Measurements from ENCODE around the gene DBNL.
A peak's percentile ranks its signal among the peaks of the same experiment; 100 is the strongest.

The DBNL gene

DNA sequence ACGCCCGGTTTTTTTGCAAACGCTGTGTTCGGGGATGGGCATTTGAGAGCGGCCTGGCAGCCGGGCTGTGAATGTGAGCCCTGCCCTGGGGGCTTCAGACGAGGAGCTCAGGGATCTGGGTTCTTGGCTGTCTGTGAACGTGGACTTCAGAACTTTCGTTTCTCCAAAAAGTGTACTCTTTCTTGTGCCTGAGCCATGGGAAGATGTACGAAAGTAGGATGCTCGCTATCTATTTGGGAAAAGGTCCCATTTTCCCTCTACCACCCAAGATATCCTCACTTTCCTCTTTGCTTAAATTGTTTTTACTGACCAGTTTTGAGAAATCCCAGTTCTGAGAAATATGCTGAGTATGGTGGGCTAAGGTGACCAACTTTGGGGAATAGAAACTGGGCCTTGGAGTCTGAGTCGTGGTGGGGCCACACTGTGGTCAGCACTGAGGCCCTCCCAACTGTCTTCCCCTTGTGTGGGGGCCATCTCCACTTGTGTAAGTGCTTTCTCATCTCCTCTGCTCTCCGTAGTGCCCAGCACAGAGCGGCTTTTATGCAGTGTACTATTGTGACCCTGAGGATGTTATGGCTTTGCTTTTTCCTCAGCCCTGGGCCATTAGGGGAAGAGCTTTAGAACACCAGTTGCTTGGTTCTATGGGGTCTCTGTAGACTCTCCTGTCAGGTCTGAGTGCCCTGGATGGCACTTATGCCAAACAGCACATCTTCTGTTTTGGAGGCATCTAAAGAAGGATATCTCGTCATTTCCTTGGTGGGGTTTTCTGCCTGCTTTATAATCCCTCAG is 918 bp downstream of the DBNL start:
- DNase-seq, result peak; percentile 62

DNA sequence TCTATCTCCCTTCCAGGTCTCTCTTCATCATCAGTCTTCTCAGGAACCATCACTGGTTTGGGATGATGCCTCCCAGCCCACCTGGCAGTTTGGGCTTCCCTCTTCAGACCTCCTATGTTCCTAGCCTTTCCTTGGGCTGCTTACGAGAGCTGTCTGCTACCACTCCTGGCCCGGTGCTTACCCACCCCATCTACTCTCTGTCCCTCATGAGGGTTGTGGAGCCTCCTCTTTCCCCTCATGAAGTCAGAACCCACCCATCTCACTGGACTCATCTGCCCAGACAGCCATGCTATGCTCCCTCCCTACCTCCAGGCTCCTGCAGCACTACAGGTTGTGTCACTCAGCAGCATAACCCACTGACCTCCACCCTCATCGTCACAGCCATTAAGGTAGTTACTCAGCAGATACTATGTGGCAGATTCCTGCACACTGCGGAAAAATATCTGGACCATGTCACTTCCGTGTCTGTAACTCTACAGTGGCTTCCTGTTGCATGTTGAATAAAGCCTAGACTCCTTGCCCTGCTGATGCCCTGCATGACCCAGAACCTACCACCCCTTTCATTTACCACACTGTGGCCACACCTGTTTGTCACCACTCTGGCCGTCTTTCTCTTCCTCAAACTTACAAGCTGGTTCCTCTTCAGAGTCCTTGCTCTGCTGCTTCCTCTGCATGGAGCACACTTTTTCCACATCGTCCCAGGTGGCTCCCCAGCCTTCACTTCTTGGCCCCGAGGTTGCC is 2.0 kb downstream of the DBNL start:
- DNase-seq, result peak; percentile 72

DNA sequence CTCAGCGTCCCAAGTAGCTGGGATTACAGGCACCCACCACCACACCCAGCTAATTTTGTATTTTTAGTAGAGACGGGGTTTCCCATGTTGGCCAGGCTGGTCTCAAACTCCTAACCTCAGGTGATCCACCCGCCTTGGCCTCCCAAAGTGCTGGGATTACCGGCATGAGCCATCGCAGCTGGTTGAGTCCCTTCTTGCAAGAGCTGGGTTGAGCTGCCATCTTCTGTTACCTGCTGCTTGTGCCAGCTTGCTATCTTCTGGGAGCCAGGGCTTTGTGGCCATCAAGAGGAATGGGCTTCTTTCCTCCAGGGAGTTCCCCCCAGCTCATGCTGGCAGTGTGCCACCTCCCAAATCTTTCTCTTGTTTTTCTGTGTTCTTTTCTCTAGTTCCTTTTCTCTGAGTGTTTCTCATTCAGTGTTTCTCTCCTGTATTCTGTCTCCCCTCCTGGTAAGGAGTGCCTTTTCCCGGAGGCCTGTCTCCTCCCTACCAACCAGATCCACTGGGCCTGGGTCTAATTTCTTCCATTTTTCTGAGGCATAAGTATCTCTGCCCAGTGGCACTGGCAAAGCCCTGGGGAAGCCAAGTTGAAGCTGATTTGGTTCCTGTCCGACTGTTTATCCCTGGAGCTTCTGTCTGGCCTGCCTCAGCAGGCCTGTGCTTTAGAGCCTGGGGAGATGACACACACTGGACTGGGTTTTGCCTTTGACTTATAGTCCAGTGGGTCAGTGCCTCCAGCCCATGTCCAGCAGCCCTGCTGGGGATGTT is 3.7 kb downstream of the DBNL start:
- DNase-seq, result no peak

DNA sequence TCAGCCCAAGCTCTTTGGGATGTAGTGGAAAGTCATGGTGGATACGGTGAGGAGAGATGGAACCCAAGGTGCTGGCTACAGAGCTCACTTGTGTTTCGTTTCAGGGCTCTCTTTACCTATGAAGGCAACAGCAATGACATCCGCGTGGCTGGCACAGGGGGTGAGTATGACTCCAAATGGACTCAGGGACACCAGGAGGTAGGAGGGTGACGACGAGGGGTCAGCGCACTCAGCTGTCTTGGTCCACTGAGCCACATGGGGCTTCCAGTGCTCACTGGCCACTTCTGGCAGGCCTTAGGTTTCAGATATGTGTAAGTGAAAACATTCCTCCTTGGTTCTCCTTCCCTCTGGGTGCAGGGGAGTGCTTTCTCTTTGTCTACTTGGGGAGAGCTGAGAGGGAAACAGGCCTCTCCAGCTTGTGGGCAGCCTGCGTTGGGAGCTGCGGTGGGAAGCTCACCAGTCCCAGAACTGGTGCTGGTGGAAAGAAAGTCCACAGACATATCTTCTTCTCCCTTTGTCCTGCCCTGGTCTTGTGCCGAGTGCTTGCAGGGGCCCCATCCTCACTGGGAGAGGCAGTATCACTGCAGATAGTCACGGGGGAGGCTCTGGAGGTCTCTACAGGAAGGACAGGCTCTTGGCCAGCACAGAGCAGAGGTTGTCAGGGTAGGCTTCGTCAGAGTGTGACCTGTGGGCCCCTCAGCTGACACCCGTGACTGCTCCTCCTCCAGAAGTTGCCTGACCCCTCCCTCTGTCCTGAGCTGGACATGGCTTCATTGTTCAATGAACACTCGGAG is 5.8 kb downstream of the DBNL start:
- DNase-seq, result no peak

DNA sequence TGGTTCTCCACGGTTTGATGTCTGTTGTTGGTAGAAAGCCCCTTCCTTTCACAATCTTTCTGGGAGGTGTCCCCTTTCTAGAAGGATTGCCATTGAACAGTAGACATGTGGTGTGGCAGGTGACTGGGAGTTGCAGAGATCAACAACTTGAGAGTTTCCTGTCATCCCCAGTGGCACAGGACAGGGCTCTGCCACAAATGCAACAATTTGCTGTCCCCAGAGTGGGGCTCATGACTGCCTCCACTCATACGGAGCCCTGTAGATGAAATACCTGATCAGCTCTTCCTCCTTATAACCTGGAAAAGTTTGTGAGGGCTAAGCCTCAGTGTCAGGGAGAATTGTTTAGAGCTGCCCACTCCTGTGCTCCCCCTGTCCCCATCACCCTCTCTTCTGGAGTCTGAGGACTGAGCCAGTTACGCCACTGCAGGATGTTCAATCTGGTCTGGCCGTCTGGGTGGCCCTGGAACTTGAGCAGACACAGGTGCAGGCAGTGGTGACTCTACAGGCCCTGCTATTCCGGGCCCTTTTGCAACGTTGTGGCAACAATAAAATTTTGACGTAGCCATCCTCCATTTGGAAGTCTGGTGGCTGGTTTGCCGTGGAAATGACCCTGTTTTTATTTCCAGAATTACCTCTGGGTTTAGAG is 6.5 kb downstream of the DBNL start:
- no peak for DNase-seq

DNA sequence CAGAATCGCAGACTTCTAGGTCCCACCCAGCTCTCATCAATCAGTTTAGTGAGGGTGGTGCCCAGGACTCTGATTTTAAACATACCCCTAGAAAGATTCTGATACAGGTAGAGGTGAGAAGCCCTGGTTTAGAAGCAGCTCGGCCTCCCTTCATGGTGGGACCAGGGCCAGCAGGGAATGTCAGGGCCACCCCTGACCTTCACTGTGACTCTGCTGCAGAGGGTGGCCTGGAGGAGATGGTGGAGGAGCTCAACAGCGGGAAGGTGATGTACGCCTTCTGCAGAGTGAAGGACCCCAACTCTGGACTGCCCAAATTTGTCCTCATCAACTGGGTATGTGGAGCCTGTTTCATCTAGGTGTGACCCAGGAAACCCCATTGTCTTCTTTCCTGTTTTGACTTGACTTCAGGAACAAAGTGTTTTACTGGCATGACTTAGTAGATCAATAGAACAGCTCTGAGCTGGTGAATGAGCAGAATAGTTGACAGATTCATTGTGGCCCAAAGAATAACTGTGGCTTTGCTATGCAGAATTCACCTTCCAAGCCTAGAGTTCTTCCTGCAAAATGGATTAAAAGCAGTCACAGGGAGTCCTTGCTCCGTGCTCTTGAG is 7.2 kb downstream of the DBNL start:
- DNase-seq, result no peak

DNA sequence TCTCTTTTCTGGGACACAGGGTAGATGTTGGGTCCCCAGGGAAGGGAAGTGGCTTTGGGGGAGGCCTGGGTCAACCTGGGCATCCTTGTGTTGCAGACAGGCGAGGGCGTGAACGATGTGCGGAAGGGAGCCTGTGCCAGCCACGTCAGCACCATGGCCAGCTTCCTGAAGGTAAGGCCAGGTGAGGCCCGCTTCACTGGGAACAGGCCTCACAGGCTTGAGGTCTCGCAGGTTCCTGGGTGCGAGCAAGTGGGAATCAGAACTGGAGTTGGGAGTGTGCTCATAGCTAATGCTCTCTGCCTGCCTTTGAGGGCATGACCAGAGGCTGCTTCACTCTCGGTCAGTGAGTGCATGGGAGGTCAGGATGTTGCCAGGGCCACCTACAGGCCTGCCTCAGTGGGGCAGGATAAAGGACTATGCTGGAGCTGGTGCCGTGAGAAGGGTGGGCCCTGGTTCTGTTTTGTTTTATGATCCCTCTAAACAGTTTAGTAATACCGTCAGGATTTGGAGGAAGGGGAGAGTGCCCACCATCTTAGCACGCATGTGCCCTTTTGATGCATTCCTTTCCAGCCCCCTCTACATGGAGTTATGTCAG is 8.4 kb downstream of the DBNL start:
- DNase-seq, result no peak

DNA sequence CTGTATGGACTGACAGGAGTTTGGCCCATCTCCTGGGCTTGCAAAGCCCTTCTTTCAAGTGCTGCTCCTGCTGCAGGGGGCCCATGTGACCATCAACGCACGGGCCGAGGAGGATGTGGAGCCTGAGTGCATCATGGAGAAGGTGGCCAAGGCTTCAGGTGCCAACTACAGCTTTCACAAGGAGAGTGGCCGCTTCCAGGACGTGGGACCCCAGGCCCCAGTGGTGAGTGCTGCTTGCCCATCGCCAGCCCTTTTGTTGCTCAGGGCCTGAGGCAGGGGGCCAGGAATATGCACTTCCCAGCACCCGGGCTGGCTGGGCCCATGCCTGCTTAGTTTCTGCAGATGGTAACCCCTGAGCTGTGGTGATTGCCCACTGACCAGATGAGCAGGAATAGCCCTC is 12.2 kb downstream of the DBNL start:
- no peak for DNase-seq

DNA sequence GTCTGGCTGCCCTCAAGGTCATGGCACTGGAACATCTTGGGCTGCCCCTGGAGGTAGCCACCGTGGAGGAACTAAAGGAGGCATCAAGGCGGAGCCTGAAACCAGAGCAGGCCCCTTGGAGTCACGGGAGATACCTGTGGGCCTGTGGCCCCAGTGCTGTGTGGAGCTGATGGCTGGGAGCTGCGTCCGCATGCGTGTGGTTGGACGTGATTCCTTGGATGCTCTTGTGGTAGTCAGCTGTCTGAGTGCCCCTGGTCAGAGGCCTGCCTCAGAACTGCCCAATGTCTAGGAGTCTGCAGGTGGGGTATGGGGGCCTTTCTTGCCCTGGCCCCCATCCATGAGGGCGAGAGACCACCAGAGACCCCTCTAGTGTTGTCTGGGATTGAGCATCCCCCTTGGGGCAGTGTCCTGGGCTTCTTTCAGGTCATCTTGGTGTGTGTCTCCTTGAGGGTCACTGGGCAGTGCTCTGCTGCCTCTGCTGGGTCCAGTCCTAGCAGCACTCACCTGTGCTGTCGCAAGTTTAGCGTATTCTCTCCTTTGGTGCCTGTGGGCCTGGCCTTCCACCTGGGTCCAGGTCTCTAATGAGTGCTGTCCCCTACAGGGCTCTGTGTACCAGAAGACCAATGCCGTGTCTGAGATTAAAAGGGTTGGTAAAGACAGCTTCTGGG is 12.8 kb downstream of the DBNL start:
- DNase-seq, result no peak

DNA sequence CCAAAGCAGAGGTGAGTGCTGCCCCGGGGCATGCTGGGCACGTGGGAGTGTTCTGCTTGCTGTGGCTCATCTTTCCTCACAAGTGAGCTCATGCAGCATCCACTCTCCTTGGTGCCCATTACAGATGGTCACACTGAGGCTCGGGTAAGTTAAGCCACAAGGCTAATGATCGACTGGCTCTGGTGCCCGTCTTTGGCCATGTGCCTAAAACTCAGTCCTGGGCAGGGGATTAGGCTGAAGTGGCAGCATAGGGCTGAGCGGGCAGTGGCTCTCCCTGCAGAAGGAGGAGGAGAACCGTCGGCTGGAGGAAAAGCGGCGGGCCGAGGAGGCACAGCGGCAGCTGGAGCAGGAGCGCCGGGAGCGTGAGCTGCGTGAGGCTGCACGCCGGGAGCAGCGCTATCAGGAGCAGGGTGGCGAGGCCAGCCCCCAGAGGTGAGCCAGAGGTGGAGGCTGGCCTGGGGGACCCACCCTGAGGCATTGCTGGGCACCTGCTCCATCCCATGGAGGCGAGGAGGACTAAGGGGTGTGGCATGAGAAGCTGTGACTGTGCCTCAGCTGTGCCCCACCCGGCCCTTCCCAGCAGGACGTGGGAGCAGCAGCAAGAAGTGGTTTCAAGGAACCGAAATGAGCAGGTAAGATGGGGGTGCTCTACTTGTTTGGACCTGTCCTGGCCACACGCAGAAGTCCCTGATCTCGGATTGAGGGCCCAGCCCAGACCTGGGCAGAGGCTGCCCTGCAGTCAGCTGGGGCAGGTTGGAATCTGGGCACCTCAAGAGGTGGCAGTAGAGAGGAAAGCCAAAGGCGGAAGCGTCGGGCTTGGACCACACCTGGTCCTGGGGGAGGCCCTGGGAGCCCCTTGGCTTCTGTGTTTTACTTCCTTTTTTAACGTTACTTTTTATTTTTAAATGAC is 13.6 kb downstream of the DBNL start:
- no peak for DNase-seq

DNA sequence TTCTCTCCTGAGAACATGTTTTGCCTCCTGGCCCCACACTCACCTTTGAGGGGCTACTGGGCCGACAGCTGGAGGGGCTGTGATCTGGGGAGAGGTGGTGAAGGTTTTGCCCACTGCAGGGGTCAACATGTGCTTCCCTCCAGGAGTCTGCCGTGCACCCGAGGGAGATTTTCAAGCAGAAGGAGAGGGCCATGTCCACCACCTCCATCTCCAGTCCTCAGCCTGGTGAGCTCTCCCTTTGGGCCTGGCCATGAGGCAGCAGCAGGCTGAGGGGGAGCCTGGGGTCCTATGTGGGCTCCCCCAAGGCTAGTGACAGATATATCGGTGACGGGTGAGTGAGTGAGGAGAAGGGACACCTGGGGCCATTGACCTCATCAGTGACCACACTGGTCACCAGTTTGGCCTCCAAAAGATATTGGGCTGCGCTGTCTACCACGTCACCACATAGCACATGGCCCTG is 14.3 kb downstream of the DBNL start:
- DNase-seq, result no peak

DNA sequence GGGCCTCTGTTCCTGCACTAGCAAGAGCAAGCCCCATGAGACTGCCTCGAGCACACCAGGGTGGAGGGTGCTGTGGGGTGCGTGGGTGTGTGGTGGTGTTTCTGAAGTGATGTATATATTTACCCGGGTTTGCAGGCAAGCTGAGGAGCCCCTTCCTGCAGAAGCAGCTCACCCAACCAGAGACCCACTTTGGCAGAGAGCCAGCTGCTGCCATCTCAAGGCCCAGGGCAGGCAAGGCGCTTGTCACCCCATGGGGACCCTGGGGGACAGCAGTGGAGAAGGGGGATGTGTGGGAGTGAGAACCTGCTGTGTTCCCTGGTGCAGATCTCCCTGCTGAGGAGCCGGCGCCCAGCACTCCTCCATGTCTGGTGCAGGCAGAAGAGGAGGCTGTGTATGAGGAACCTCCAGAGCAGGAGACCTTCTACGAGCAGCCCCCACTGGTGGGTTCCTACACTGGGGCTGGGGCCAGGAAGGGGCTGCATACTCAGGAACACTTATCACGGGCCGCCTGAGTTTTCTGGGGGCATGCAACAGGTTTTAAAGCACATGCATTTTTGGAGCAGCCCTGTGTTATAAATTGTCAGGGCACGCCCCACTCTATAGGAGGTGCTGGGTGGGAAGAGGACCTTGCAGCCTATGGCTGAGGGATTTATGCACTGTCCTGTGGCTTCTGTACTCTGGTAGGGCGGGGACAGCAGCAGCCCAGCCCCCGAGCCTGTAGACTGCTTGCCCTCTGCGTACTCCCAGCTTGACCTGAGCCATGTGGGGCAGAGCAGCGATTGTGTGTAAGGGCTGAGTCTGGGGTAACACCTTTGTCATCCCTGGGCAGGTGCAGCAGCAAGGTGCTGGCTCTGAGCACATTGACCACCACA is 15.0 kb downstream of the DBNL start:
- no peak for DNase-seq

DNA sequence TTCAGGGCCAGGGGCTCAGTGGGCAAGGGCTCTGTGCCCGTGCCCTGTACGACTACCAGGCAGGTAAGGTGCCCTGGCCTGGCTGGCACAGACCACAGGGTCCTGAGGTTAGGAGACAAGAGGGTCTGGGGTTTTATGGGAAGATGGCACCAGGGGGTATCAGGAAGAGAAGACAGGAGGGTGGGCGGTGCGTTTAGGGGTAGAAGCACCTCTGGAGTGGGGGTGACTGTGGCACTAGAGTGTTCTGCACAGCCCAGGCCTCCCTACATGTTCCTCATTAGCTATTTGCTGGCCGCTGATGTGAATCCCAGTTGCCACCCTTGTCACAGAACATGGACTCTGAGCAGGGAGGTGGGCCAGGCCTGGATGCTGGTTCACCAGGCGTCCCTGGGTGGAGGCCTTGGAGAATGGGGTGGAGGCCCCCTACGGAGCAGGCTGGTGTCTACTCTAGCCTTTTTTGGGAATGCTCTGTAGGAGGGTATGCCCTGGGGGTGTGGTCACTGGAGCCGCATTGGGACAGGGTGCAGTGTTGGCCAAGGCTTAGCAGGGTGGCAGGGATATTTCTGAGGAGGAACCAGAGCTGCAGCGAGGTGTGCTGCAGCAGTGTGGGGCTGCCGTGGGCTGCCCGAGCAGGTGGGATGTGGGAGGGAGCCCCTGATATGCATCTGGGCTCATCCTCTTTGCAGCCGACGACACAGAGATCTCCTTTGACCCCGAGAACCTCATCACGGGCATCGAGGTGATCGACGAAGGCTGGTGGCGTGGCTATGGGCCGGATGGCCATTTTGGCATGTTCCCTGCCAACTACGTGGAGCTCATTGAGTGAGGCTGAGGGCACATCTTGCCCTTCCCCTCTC is 15.8 kb downstream of the DBNL start:
- DNase-seq, result no peak

DNA sequence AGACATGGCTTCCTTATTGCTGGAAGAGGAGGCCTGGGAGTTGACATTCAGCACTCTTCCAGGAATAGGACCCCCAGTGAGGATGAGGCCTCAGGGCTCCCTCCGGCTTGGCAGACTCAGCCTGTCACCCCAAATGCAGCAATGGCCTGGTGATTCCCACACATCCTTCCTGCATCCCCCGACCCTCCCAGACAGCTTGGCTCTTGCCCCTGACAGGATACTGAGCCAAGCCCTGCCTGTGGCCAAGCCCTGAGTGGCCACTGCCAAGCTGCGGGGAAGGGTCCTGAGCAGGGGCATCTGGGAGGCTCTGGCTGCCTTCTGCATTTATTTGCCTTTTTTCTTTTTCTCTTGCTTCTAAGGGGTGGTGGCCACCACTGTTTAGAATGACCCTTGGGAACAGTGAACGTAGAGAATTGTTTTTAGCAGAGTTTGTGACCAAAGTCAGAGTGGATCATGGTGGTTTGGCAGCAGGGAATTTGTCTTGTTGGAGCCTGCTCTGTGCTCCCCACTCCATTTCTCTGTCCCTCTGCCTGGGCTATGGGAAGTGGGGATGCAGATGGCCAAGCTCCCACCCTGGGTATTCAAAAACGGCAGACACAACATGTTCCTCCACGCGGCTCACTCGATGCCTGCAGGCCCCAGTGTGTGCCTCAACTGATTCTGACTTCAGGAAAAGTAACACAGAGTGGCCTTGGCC is 16.6 kb downstream of the DBNL start:
- DNase-seq, result no peak

DNA sequence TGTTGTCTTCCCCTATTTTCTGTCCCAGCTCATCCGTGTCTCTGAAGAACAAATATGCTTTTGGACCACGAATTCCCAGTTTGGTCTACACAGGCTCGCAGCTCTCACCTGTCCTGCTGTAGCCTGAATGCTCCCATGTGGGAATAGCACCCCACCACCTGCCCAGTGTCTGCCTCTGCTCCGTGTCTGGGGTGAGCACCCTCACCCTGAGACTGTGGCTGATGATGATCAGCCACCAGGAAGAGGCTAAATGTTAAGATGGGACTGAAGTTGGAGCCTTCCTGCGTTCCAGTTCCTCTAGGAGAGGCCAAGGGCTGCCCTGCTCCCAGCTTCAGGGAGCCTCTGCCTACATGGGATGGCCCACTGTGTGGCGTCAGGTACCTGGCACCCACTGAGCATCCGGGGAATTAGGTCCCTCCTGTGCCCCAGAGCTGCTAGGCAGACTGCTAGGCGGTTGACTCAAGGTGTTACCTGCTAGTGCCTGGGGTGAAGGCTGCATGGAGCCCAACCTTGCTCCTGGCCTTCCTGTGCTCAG is 17.2 kb downstream of the DBNL start:
- DNase-seq, result no peak

DNA sequence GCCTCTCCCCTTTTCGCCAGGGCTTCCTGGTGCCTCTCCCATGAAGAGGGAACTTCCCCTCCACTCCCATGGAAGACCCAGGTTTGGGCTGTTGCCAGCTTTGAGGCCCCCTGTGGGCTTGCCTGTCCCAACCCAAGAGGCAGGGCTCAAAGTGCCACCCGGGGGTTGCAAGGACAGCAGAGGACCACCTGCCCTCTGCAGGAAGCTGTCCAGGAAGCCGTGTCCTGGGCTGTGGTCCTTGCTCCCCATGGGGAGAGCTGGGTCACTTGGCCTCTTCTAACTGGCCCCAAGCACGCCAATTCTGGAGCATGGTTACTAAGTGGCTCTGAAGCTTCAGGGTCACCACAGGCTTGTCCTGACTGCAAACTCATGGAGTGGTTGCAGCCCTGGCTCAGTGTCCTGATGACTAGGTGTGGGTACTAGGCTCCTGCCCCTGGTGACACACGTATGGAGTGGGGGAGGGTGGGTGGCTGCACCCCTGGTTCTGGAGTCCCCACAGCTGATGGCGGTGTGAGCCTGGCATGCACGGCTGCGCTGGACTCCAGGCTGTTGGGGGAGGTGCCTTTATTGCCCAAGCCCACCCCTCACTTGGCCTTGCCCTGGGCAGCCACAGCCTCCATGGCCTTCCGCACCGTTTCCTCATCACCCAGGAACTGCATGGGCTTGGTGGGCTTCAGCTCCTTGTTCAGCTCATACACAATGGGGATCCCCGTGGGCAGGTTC is 17.8 kb downstream of the DBNL start:
- DNase-seq, result no peak
